Measurements from ENCODE around the gene DTNB. TPM values are rescaled to one million over a fixed set of nuclear protein-coding genes. Genes with fewer than 3 reads are reported as not detected.

Gene DTNB
- total and polyA plus RNA-seq, 7 donors: 2.4 to 7.8 (median 4.8) TPM

- intact Hi-C loops (cut with DNase I): no loop called here
- Histone ChIP-seq H3K4me1 (peaks cover 0 to 4% (median 0%) of the 10 kb centered on the region in 4 donors), H3K9me3 (no peaks in the 10 kb centered on the region), H3K27ac (no peak overlapping the region), H3K27me3 (no peaks in the 10 kb centered on the region), H3K4me3 (no peak overlapping the region), H3K36me3 (no peaks in the 10 kb centered on the region)
- no peak for DNase-seq
- WGBS, 2 donors: 92 to 96% methylated on average over 3 of the region's 3 CpGs
- TF ChIP-seq POLR2A (IDR thresholded peaks at IDR 0.05) (no peak), POLR2AphosphoS5 (IDR thresholded peaks at IDR 0.05) (no peak), EP300 (IDR thresholded peaks at IDR 0.05) (no peak)
- TF ChIP-seq, protein P1, sequence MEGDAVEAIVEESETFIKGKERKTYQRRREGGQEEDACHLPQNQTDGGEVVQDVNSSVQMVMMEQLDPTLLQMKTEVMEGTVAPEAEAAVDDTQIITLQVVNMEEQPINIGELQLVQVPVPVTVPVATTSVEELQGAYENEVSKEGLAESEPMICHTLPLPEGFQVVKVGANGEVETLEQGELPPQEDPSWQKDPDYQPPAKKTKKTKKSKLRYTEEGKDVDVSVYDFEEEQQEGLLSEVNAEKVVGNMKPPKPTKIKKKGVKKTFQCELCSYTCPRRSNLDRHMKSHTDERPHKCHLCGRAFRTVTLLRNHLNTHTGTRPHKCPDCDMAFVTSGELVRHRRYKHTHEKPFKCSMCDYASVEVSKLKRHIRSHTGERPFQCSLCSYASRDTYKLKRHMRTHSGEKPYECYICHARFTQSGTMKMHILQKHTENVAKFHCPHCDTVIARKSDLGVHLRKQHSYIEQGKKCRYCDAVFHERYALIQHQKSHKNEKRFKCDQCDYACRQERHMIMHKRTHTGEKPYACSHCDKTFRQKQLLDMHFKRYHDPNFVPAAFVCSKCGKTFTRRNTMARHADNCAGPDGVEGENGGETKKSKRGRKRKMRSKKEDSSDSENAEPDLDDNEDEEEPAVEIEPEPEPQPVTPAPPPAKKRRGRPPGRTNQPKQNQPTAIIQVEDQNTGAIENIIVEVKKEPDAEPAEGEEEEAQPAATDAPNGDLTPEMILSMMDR (IDR thresholded peaks at IDR 0.05): no peak
Observed at GRCh38 chr2:25499157-25499556, 174.2 kb downstream of the DTNB start.

DNA sequence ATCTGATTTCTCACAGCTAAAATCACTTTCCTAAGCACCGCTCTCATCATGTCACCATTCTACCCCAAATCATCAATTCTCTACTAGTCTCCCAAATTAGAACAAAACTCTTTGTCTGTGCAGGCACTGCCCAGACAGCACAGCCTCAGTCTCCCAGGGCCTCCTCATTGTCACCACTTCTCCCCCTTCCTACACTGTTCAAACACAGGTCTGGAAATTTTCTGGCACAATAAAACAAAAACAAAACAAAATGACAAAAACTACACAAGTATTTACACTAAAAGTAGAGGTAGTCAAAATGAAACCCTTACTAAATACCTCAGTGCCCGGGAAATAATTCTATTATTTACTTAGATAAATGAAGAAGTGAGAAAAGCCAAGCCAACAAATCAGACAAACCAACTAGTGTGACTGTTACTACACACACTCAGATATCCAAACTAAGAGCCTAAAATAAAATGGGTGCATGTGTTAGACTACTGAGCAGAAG lies 175.4 kb downstream of the DTNB start:
- no peak overlapping the region for H3K27ac ChIP-seq
- TF ChIP-seq POLR2AphosphoS5 (IDR thresholded peaks at IDR 0.05) (no peak), EP300 (IDR thresholded peaks at IDR 0.05) (no peak), POLR2A (IDR thresholded peaks at IDR 0.05) (no peak)
- TF ChIP-seq, protein P1 (IDR thresholded peaks at IDR 0.05): no peak
- H3K36me3 ChIP-seq: no peaks in the 10 kb centered on the region
- intact Hi-C loops (cut with DNase I): no loop called here
- WGBS, 2 donors: 77 to 91% methylated on average over 2 of the region's 2 CpGs
- no peaks in the 10 kb centered on the region for H3K27me3 ChIP-seq
- H3K4me1 ChIP-seq: peaks cover 0 to 6% (median 0%) of the 10 kb centered on the region in 4 donors
- no peak overlapping the region for H3K4me3 ChIP-seq
- no peaks in the 10 kb centered on the region for H3K9me3 ChIP-seq
- DNase-seq: no peak

- H3K4me3 ChIP-seq: no peak overlapping the region
- no peak overlapping the region for H3K27ac ChIP-seq
- no peaks in the 10 kb centered on the region for H3K9me3 ChIP-seq
- intact Hi-C loops (cut with DNase I): no loop called here
- WGBS, 2 donors: 95 to 97% methylated on average over 5 of the region's 5 CpGs
- no peak for DNase-seq
- TF ChIP-seq POLR2AphosphoS5 (IDR thresholded peaks at IDR 0.05): no peak
- TF ChIP-seq POLR2A (IDR thresholded peaks at IDR 0.05): no peak
- TF ChIP-seq, protein P1 (IDR thresholded peaks at IDR 0.05): no peak
- TF ChIP-seq EP300 (IDR thresholded peaks at IDR 0.05): no peak
- H3K36me3 ChIP-seq: no peaks in the 10 kb centered on the region
- H3K4me1 ChIP-seq: peaks cover 0 to 8% (median 1%) of the 10 kb centered on the region in 4 donors
- H3K27me3 ChIP-seq: no peaks in the 10 kb centered on the region
Observed at GRCh38 chr2:25497229-25497917, 176.0 kb downstream of the DTNB start.

DNA sequence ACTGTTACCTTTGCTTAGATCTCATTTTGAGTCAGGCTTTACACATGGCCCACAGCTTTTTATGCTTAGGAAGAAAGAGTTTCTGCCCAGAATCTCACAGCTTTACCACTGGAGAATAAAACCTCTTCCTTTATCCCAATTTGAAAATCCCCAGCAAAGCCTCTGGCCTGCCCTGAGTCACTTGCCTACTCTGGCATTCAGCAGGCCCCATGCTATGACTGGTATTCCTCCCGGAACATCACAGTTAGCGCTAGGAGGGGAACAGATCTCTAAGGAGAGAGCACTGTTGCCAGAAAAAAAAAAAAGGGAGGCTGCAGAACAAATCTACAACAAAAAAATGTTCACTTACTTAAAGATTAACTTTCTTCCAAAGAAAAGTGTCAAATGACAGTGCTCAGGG lies 178.8 kb downstream of the DTNB start:
- Histone ChIP-seq H3K36me3 (no peaks in the 10 kb centered on the region), H3K27me3 (no peaks in the 10 kb centered on the region), H3K9me3 (no peaks in the 10 kb centered on the region), H3K4me3 (no peak overlapping the region), H3K27ac (peak overlapping the region in 1 of 4 donors; percentile 12), H3K4me1 (peaks cover 0 to 16% (median 6%) of the 10 kb centered on the region in 4 donors)
- DNase-seq: no peak
- intact Hi-C loops (cut with DNase I): no loop called here
- 94 to 95% methylated on average over 2 of the region's 2 CpGs for WGBS, 2 donors
- TF ChIP-seq EP300 (IDR thresholded peaks at IDR 0.05): no peak
- TF ChIP-seq, protein P1 (IDR thresholded peaks at IDR 0.05): no peak
- no peak for TF ChIP-seq POLR2AphosphoS5 (IDR thresholded peaks at IDR 0.05)
- no peak for TF ChIP-seq POLR2A (IDR thresholded peaks at IDR 0.05)
